Gastroesophageal sphincter (tissue), 3 donors: ENCODE results near the gene NR3C2.
"Not testable (repeated sequence)": the region's sequence is repeated elsewhere in the genome, so short reads cannot be mapped to it uniquely, and the experiment has no call there.

Source experiments
- POLR2A ChIP-seq, 2 donors: fragments of 450-650 bp; IDR thresholded peaks; one replicate each; pipeline ENCODE4 v1.6.1; 2017; ENCODE audit warnings: antibody characterized with exemption in 2 of 2, mild to moderate bottlenecking in 2 of 2, moderate library complexity in 1 of 2
- POLR2AphosphoS5 ChIP-seq: sonication (generic); formaldehyde crosslinking; IDR thresholded peaks from one replicate; pipeline ENCODE4 v1.6.1; 2017; ENCODE audit warnings: antibody characterized with exemption
- TF ChIP-seq, protein P1 (sequence below), 4 experiments: fragments of 200-600 bp in 2 of 4; fragments of 450-650 bp in 2 of 4; sonication (generic) in 1 of 4; IDR thresholded peaks; one replicate each; pipeline ENCODE4 v1.5.1; 2017 to 2019; ENCODE audit warnings: antibody characterized with exemption in 4 of 4, mild to moderate bottlenecking in 2 of 4, moderate library complexity in 2 of 4

DNA sequence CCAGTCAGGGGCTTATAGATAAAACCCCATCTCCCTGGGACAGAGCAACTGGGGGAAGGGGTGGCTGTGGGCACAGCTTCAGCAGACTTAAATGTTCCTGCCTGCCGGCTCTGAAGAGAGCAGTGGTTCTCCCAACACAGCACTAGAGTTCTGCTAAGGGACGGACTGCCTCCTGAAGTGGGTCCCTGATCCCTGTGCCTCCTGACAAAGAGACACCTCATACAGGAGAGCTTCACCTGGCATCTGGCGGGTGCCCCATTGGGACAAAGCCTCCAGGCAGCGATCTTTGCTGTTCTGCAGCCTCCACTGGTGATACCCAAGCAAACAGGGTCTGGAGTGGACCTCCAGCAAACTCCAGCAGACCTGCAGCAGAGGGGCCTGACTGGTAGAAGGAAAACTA, 359.1 kb downstream of the NR3C2 start:
- TF ChIP-seq, protein P1, sequence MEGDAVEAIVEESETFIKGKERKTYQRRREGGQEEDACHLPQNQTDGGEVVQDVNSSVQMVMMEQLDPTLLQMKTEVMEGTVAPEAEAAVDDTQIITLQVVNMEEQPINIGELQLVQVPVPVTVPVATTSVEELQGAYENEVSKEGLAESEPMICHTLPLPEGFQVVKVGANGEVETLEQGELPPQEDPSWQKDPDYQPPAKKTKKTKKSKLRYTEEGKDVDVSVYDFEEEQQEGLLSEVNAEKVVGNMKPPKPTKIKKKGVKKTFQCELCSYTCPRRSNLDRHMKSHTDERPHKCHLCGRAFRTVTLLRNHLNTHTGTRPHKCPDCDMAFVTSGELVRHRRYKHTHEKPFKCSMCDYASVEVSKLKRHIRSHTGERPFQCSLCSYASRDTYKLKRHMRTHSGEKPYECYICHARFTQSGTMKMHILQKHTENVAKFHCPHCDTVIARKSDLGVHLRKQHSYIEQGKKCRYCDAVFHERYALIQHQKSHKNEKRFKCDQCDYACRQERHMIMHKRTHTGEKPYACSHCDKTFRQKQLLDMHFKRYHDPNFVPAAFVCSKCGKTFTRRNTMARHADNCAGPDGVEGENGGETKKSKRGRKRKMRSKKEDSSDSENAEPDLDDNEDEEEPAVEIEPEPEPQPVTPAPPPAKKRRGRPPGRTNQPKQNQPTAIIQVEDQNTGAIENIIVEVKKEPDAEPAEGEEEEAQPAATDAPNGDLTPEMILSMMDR (IDR thresholded peaks at IDR 0.05), result not testable (repeated sequence)
- not testable (repeated sequence) for TF ChIP-seq POLR2AphosphoS5; POLR2A (IDR thresholded peaks at IDR 0.05)
